GM18909 (cell line): ENCODE results near the gene DPEP1.
"Not testable (repeated sequence)": the region's sequence is repeated elsewhere in the genome, so short reads cannot be mapped to it uniquely, and the experiment has no call there.

Source experiments
- ATAC-seq: cut with Tn5 transposase; IDR thresholded peaks from one replicate; pipeline ENCODE4 v1.9.1; 2021; ENCODE audit warnings: mild to moderate bottlenecking; ENCODE audit not compliant: unreplicated experiment, poor library complexity

The DPEP1 gene

GRCh38 chr16:89670496-89671431 lies 57.3 kb downstream of the DPEP1 start:
- ATAC-seq = no peak

GRCh38 chr16:89671565-89671964 lies 58.1 kb downstream of the DPEP1 start:
- ATAC-seq = not testable (repeated sequence)

- ATAC-seq = no peak
Observed at GRCh38 chr16:89672177-89672941, 58.9 kb downstream of the DPEP1 start.

DNA sequence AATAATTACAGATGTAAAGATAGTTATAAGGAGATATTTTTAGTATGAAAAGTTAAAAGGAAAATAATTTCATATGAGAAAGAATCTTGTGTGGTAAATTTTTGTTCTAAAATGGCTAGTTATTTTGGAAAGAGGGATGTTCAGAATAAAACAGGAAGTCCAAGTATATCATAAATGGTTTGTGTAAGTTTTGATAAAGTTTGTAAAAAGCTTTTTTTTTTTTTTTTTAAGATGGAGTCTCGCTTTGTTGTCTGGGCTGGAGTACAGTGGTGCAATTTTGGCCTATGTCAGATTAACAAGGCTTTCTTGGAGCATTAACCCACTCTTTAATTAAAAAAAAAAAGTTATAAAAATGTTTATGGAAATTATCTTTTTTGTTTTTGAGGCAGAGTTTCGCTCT lies 64.8 kb downstream of the DPEP1 start:
- no peak for ATAC-seq

DNA sequence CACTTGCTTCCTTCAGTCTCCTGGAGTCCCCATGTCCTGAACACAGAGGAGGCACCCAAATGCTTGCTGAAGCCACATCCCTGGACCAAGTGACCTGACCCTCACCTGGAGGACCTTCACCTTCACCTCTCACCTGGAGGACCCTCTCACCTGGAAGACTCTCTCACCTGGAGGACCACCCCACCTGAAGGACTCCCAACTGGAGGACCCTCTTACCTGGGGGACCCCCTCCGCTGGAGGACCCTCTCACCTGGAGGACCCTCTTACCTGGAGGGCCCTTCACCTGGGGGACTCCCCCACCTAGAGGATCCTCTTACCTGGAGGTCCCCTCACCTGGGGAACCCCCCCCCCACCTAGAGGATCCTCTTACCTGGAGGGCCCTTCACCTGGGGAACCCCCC lies 72.5 kb downstream of the DPEP1 start:
- no peak for ATAC-seq

GRCh38 chr16:89686520-89687091 lies 73.2 kb downstream of the DPEP1 start, which contains the start of gene CDK10:
Gene CDK10 (plus strand): TSS chr16:89686689. CDS start chr16:89686711, 22 bp downstream.
- peak; percentile 83 for ATAC-seq

- ATAC-seq = peak; percentile 60
Observed at GRCh38 chr16:89687092-89687940, 73.9 kb downstream of the DPEP1 start.
